H1 (cell line): Measurements from ENCODE around the gene ZNF143. TPM values are rescaled to one million over a fixed set of nuclear protein-coding genes. Genes with fewer than 3 reads are reported as not detected.

ENCODE experiments used
- CTCF ChIA-PET: fragments of 300-600 bp; sonication (Branson Sonifier 250); formaldehyde crosslinking; loops from one replicate; lab custom pipeline; 2021; ENCODE audit not compliant: partially characterized antibody; lab: Charles Lee
- POLR2A ChIA-PET: fragments of 300-600 bp; sonication (Branson Sonifier 250); formaldehyde crosslinking; loops from one replicate; lab custom pipeline; 2021; ENCODE audit warnings: inconsistent platforms; ENCODE audit not compliant: partially characterized antibody; lab: Charles Lee
- DNase-seq, 2 experiments: peaks; one replicate each; pipeline versions ENCODE4 v3.0.0 to v3.0.0-alpha.2; 2010 to 2022; ENCODE audit warnings: low spot score in 2 of 2, low read depth in 1 of 2, mixed read lengths in 1 of 2
- FAIRE-seq: peaks from 2 replicates; lab custom pipeline; 2011; peaks lifted over from hg19 to GRCh38; lab: Jason Lieb, UNC
- H2AFZ ChIP-seq: 2 replicates; pipeline ENCODE4 v1.8.1; 2012; ENCODE audit warnings: low read length, inconsistent platforms
- H2AK5ac ChIP-seq: 2 replicates; pipeline ENCODE4 v1.6.1; 2013; ENCODE audit warnings: low read depth, low read length
- H2BK120ac ChIP-seq: replicated peaks from 2 replicates; pipeline ENCODE3; 2013; ENCODE audit warnings: low read depth, low read length, inconsistent platforms
- H2BK12ac ChIP-seq: 2 replicates; pipeline ENCODE4 v1.6.1; 2013; ENCODE audit warnings: low read depth, low read length
- H2BK15ac ChIP-seq: 2 replicates; pipeline ENCODE4 v1.6.1; 2013; ENCODE audit warnings: low read length
- H2BK20ac ChIP-seq: 2 replicates; pipeline ENCODE4 v1.6.1; 2013; ENCODE audit warnings: low read length
- H2BK5ac ChIP-seq: 2 replicates; pipeline ENCODE4 v1.6.1; 2013; ENCODE audit warnings: low read depth, low read length
- H3K14ac ChIP-seq: 2 replicates; pipeline ENCODE4 v1.6.1; 2013; ENCODE audit warnings: inconsistent platforms; ENCODE audit not compliant: insufficient read length
- H3K18ac ChIP-seq: 2 replicates; pipeline ENCODE4 v1.6.1; 2013; ENCODE audit warnings: low read length; ENCODE audit errors: extremely low read depth
- H3K23ac ChIP-seq: 2 replicates; pipeline ENCODE4 v1.6.1; 2013; ENCODE audit warnings: inconsistent platforms; ENCODE audit not compliant: insufficient read length
- H3K23me2 ChIP-seq: 2 replicates; pipeline ENCODE4 v1.6.1; 2013; ENCODE audit warnings: low read depth, low read length
- H3K27ac ChIP-seq: 2 replicates; pipeline ENCODE4 v1.6.1; 2011; ENCODE audit warnings: low read depth, low read length, inconsistent platforms
- H3K27me3 ChIP-seq, 4 experiments: replicated peaks in 1 of 4; 1 replicate in 1 of 4; 2 replicates in 3 of 4; pipeline versions ENCODE4 v1.6.1 to v1.8.1; 2011 to 2013; ENCODE audit warnings: low read length in 3 of 4, mild to moderate bottlenecking in 3 of 4, inconsistent platforms in 2 of 4, mixed read lengths in 2 of 4, moderate library complexity in 1 of 4; ENCODE audit not compliant: control insufficient read depth in 3 of 4, insufficient read depth in 3 of 4; ENCODE audit errors: extremely low read depth in 1 of 4
- H3K36me3 ChIP-seq, 4 experiments: 2 replicates each; pipeline versions ENCODE4 v1.6.1 to v1.8.1; 2011 to 2013; ENCODE audit warnings: mild to moderate bottlenecking in 4 of 4, low read length in 3 of 4, moderate library complexity in 2 of 4, control low read depth in 1 of 4, inconsistent platforms in 1 of 4; ENCODE audit not compliant: insufficient read depth in 4 of 4, control insufficient read depth in 2 of 4
- H3K4ac ChIP-seq: replicated peaks from 2 replicates; pipeline ENCODE3; 2013; ENCODE audit warnings: low read length, low read depth, mixed read lengths, inconsistent platforms; ENCODE audit not compliant: insufficient read length
- H3K4me1 ChIP-seq, 4 experiments: replicated peaks in 1 of 4; 1 replicate in 1 of 4; 2 replicates in 3 of 4; pipeline versions ENCODE4 v1.6.1 to v1.8.1; 2011 to 2013; ENCODE audit warnings: low read length in 3 of 4, inconsistent platforms in 2 of 4, mixed read lengths in 1 of 4; ENCODE audit not compliant: insufficient read depth in 4 of 4, control insufficient read depth in 3 of 4
- H3K4me2 ChIP-seq, 2 experiments: 2 replicates each; pipeline versions ENCODE4 v1.6.1 to v1.8.1; 2011 to 2013; ENCODE audit warnings: low read depth in 2 of 2, low read length in 2 of 2, control low read depth in 1 of 2, inconsistent platforms in 1 of 2, mild to moderate bottlenecking in 1 of 2; ENCODE audit not compliant: insufficient read depth in 1 of 2
- H3K4me3 ChIP-seq, 4 experiments: fragments of 200-600, 300-600 bp in 1 of 4; sonication (generic), shearing (Covaris generic), sonication (Bioruptor Twin) in 1 of 4; 2 replicates each; pipeline versions ENCODE4 v1.5.1 to v1.8.1; 2011 to 2016; ENCODE audit warnings: low read length in 4 of 4, low read depth in 3 of 4, control low read depth in 2 of 4, inconsistent platforms in 2 of 4, mild to moderate bottlenecking in 2 of 4, mixed read lengths in 1 of 4, moderate library complexity in 1 of 4; ENCODE audit not compliant: insufficient read depth in 2 of 4; ENCODE audit errors: extremely low read depth in 1 of 4
- H3K56ac ChIP-seq: replicated peaks from 2 replicates; pipeline ENCODE3; 2013; ENCODE audit warnings: low read depth, mild to moderate bottlenecking, mixed read lengths, low read length, inconsistent platforms; ENCODE audit not compliant: insufficient read length
- H3K79me1 ChIP-seq: 2 replicates; pipeline ENCODE4 v1.6.1; 2013; ENCODE audit warnings: low read depth, low read length, control low read depth
- H3K79me2 ChIP-seq, 2 experiments: 2 replicates each; pipeline versions ENCODE4 v1.6.1 to v1.8.1; 2012 to 2013; ENCODE audit warnings: low read length in 2 of 2, mild to moderate bottlenecking in 2 of 2, inconsistent platforms in 1 of 2; ENCODE audit not compliant: insufficient read depth in 2 of 2, control insufficient read depth in 1 of 2
- H3K9ac ChIP-seq, 4 experiments: replicated peaks in 1 of 4; 1 replicate in 1 of 4; 2 replicates in 3 of 4; pipeline versions ENCODE4 v1.6.1 to v1.8.1; 2011 to 2013; ENCODE audit warnings: low read depth in 3 of 4, low read length in 3 of 4, control low read depth in 2 of 4, mild to moderate bottlenecking in 2 of 4, moderate library complexity in 2 of 4, inconsistent platforms in 1 of 4; ENCODE audit errors: extremely low read depth in 1 of 4
- H3K9me3 ChIP-seq, 2 experiments: 2 replicates each; pipeline versions ENCODE4 v1.6.1 to v1.8.1; 2012 to 2013; ENCODE audit warnings: mild to moderate bottlenecking in 2 of 2, moderate library complexity in 2 of 2, control low read depth in 1 of 2, inconsistent platforms in 1 of 2, low read depth in 1 of 2, low read length in 1 of 2, mixed read lengths in 1 of 2; ENCODE audit not compliant: insufficient read depth in 2 of 2
- H4K20me1 ChIP-seq, 2 experiments: replicated peaks in 1 of 2; 2 replicates each; pipeline versions ENCODE3 to v1.8.1; 2011 to 2013; ENCODE audit warnings: inconsistent platforms in 2 of 2, low read length in 2 of 2, mild to moderate bottlenecking in 1 of 2; ENCODE audit not compliant: insufficient read depth in 2 of 2, control insufficient read depth in 1 of 2
- H4K5ac ChIP-seq: 2 replicates; pipeline ENCODE4 v1.6.1; 2013; ENCODE audit warnings: low read length, low read depth, mixed read lengths, inconsistent platforms; ENCODE audit not compliant: insufficient read length
- H4K8ac ChIP-seq: 2 replicates; pipeline ENCODE4 v1.8.0; 2013; ENCODE audit warnings: mild to moderate bottlenecking, moderate library complexity, low read length, inconsistent platforms; ENCODE audit not compliant: insufficient read depth; ENCODE audit errors: extremely low read depth
- H4K91ac ChIP-seq: replicated peaks from 2 replicates; pipeline ENCODE3; 2013; ENCODE audit warnings: low read length, mixed read lengths, inconsistent platforms; ENCODE audit not compliant: insufficient read length
- TAF1 ChIP-seq: IDR thresholded peaks from 2 replicates; pipeline ENCODE4 v1.6.1; 2011; ENCODE audit warnings: mild to moderate bottlenecking, low read depth, low read length
- WGBS, 2 experiments: shearing (Covaris generic) in 1 of 2; methylation state at CpG; one replicate each; pipeline versions ENCODE4 v1.1.6 to v1.1.7; 2013 to 2015; ENCODE audit warnings: low lambda C conversion rate in 2 of 2, mixed read lengths in 2 of 2, inconsistent platforms in 1 of 2, low coverage in 1 of 2, missing lambda C conversion rate in 1 of 2; ENCODE audit not compliant: insufficient replicate concordance in 2 of 2, insufficient coverage in 1 of 2, insufficient read length in 1 of 2; ENCODE audit errors: extremely low coverage in 1 of 2, missing lambda C conversion rate in 1 of 2; 5-methylcytosine and 5-hydroxymethylcytosine counted together
- polyA plus RNA-seq, 7 experiments: library from polyadenylated mRNA; depleted of rRNA in 3 of 7; stranded (reverse) in 5 of 7; unstranded in 2 of 7; fragments of >200 nt in 5 of 7; fragments of 200-250 nt in 2 of 7; gene quantifications; 1 replicate in 5 of 7; 2 replicates in 1 of 7; 4 replicates in 1 of 7; pipeline versions ENCODE4 v1.2.1 to v1.2.3, GENCODE V29; 2011 to 2013; ENCODE audit warnings: missing spikeins in 2 of 7, mixed read lengths in 2 of 7
- total RNA-seq: library from RNA; stranded (reverse); fragmentation: NEBNext Ultra II Directional; extraction: Animal tissue kit (Norgen Biotek cat#: 25700); gene quantifications from 2 replicates; pipeline ENCODE4 v1.2.1, GENCODE V29; 2021

Gene ZNF143
- total and polyA plus RNA-seq, 2 of the 8 experiments (the other 6 are each of a cell fraction or from before 2014, with no cell fraction given), result 43.0 to 69.2 TPM

- Histone ChIP-seq H3K27me3 (no peaks in the 10 kb centered on the region), H4K20me1 (no peaks in the 10 kb centered on the region), H3K9ac (no peak overlapping the region), H4K91ac (no peak overlapping the region), H2BK120ac (no peak overlapping the region), H3K14ac (no peak overlapping the region), H3K18ac (no peak overlapping the region), H2BK15ac (no peak overlapping the region), H2BK5ac (no peak overlapping the region), H3K4me3 (no peak overlapping the region), H3K4me2 (no peak overlapping the region), H3K23ac (no peak overlapping the region), H2BK12ac (no peak overlapping the region), H3K79me1 (no peaks in the 10 kb centered on the region), H3K56ac (no peak overlapping the region), H3K4me1 (no peaks in the 10 kb centered on the region), H2AFZ (no peak overlapping the region), H4K5ac (no peak overlapping the region), H3K4ac (no peak overlapping the region), H2BK20ac (no peak overlapping the region), H3K36me3 (peaks cover 0 to 36% (median 18%) of the 10 kb centered on the region in 4 experiments; a peak in 6 of 8 replicates), H2AK5ac (no peak overlapping the region), H3K27ac (no peak overlapping the region), H3K9me3 (no peaks in the 10 kb centered on the region), H4K8ac (no peak overlapping the region), H3K79me2 (no peaks in the 10 kb centered on the region), H3K23me2 (no peaks in the 10 kb centered on the region)
- ChIA-PET POLR2A (interaction anchor here (0.8 to 1.5 kb wide), 2 partner anchors 31 to 106 kb away, joined by 3 to 4 read pairs; partner anchors contain the start of gene IPO7), CTCF (interaction anchor here (1.2 to 4.4 kb wide), 2 partner anchors 16 to 60 kb away, joined by 4 to 21 read pairs; no protein-coding TSS in a partner anchor)
- 90% methylated on average over 3 of the region's 3 CpGs; no CpG with 5 or more reads in 1 of the 2 experiments for WGBS, 2 experiments
- DNase-seq (no peak), FAIRE-seq (no peak)
- TF ChIP-seq TAF1, result no peak
Measured at GRCh38 chr11:9490376-9490775, 29.6 kb downstream of the ZNF143 start.
